NCI-H187 treated with DMSO at 0.1 percent for 48 hours (cell line): ENCODE measurements around the gene MPP4.

Experiments
- DNase-seq: peaks from one replicate; lab custom pipeline; 2025; lab: John Stamatoyannopoulos, UW

The MPP4 gene, protein sequence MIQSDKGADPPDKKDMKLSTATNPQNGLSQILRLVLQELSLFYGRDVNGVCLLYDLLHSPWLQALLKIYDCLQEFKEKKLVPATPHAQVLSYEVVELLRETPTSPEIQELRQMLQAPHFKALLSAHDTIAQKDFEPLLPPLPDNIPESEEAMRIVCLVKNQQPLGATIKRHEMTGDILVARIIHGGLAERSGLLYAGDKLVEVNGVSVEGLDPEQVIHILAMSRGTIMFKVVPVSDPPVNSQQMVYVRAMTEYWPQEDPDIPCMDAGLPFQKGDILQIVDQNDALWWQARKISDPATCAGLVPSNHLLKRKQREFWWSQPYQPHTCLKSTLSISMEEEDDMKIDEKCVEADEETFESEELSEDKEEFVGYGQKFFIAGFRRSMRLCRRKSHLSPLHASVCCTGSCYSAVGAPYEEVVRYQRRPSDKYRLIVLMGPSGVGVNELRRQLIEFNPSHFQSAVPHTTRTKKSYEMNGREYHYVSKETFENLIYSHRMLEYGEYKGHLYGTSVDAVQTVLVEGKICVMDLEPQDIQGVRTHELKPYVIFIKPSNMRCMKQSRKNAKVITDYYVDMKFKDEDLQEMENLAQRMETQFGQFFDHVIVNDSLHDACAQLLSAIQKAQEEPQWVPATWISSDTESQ

DNA sequence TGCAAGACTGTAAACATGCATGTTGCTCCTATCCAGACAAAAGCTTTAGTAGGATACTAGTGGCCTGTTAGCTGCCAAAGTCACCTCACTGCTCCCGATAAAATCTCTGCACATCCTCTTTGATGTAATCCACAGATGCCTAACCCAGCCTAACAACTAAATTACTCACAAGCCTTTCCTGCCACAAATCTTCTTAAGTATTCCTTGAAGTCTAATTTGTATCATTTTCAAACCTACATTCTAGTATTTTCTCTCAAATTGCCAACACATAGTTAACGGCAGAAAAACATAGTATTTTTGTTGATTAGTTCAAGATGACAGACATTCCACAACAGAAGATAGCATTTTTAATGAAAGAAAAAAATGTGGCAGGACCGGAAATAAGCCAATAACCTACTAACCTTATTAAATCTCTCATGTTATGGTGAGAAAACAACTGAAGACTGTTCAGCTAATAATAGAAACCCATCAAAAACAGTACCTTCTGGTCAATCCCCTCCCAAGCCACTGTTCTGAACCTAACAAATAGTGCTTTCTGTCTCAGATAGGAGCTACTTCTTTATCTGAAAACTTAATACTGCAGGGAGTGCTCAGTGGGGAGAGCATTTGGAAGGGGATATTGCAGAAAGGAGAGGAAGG, at the start of gene MPP4:
MPP4 (minus strand) TSS at position 57 of the 639 bp plus-strand sequence. CDS start 4,690 bp downstream, outside the sequence.
- no peak for DNase-seq

DNA sequence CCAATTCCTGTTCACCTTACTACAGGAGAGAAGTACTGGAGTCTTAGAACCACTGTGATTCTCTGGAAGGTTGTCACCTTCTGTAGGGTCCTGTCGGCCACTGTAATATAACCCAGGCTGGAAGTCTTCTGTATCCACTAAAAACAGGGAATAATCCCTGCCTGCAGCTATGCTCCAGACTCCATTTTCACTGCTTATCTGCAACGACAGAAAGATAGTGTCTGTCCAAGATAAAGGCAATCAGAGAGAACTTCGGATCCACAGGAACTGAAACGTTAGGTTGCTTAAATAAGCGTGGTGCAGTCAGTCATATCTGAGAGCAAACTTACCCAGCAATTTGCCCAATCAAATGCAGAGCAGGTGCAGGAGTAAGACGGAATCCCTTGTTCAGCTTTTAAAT, 48.1 kb upstream of the MPP4 start:
- no peak for DNase-seq

DNA sequence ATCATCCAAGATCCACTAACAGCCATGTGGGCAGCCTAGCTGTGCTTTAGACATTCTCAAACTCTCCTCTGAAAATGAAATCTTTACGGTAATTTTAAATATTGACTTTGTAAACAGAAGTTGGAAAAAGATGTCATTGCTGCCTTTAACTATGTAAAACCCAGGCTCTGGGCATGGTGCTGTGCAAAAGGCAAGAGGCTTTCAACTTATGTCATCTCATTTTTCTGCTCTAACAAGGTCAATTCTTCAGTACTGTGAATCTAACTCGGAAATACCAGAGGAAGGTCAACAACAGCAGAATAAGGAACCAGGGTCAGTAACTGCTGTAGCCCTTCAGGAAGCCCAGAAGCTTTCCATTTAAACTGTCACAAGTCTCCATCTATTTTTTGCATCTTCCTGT, 37.0 kb upstream of the MPP4 start:
- no peak for DNase-seq

DNA sequence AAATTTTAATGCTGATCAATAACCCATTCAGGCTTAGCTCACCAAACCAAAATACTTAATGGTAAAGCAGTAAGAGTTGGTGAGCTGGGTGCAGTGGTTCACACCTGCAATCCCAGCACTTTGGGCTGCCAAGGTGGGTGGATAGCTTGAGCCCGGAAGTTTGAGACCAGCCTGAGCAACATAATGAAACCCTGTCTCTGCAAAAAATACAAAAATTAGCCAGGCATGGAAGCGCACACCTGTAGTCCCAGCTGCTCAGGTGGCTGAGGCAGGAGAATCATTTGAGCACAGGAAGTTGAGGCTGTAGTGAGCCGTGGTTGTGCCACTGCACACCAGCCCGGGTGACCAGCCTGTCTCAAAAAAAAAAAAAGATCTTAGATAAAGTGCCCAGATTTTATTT, 35.7 kb upstream of the MPP4 start:
- DNase-seq = no peak

DNA sequence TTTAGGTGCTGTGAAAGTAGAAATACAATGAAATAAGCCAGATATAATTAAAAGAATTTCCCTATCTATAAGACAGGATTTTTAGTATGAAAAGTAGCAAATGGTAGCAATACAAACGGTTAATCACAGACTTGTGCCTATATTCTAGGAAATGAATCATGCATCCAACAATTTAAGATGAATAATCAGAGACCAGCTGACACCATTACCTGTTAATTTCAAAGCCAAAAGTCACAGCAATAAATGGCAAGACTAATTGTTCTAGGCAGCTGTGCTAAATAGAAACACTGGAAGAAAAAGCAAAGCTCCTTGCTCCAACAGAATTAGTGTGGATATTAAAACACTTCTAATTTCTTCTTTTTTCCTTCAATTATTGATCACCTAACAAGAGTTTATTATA, 35.1 kb upstream of the MPP4 start:
- no peak for DNase-seq

DNA sequence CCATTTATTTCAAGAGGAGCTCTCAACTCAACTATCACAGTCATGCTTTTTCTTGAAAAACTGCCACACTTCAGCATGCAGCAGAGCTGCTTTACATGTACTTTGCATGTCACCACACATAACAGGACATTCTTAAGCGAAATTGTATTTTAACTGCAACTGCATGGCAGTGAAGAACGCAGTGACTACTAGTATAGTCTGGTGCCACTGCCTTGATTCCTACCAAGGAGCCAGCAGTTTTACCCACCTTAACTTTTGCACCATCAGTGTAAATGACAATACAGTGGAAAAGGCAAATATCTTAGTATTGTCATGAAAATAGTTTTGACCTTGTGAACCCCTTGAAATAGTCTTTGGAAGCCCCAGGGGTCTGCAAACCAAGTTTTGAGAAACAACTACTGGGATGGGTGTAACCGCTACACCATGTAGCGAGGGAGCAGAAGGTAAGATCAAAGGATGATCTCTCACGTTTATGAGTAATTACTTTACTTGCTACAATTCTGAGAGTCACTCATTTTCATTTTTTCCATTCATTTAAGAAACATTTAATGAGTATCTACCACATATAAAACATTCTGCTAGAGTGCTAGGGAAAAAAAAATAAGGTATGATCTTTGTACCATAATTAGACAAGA, 32.3 kb upstream of the MPP4 start:
- DNase-seq = no peak

DNA sequence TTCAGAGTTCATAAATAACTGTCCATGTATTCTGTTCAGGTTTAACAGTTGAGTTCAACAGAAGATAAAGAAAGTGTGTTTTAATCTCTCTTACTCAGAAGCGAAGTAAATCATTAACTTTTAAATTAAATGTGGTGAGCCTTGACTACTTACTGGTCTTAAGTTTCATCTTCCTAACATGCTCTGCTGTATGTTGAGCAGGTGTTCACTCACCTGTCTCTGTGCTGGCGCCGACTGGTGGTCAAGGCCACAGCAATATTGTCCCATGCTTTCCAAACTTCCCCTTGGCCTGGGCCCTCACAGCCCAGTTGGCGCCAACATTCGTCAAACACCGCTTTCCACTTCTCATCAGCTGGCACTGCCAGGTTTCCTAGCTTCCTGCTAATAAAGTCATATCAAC, 17.0 kb upstream of the MPP4 start:
- no peak for DNase-seq

DNA sequence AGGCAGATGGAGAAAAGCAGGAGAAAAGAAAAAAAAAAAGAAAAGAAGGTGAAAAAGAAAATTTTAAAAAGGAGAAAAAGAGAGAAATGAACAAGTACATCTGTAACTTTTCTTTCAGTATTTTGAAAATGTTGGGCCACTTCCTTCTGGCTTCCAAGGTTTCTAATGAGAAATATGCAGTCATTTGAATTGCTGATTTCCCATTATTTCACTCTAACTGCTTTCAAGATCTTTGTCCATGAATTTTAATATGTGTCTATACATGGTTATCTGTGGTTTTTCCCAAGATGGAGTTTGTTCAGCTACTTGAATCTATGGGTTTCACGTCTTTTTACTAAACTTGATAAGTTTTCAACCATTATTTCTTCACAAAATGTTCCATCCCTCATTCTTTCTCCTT, 14.3 kb upstream of the MPP4 start:
- no peak for DNase-seq

DNA sequence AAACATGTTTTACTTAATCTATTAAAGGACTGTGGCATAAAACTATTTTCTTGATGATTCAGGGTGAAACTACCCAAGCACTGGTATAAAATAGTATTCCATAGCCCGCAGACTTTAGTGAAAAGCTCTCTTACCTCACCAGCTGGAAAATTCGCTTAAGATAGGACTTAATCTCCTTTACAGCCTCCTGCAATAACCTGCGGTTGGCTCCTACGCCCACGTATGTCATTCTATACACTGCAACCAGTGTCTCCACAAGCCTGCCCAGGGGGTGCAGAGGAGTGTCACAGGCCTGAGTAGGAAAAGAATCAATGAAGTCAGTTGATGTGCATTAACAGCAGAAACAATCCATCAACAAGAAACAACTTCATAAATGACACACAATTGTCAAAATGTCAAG, 11.3 kb upstream of the MPP4 start:
- DNase-seq = no peak

DNA sequence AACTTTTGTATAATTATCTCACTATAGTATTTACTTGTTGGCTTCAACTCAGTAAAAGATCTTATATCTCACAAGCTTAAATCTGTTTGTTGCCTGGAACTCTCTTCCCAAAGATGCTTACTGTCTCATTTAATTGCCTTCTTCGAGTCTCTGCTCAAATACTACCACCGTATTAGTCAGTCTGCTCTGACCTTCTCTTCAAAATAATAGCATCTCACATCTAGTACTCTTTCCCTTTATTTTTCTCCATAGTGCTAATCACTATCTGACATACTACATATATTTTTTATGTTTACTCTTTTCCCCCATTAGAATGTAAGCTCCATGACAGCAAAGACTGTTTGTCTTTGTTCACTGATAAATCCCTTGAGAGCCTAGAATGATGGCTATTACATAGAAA, 10.6 kb upstream of the MPP4 start:
- no peak for DNase-seq

DNA sequence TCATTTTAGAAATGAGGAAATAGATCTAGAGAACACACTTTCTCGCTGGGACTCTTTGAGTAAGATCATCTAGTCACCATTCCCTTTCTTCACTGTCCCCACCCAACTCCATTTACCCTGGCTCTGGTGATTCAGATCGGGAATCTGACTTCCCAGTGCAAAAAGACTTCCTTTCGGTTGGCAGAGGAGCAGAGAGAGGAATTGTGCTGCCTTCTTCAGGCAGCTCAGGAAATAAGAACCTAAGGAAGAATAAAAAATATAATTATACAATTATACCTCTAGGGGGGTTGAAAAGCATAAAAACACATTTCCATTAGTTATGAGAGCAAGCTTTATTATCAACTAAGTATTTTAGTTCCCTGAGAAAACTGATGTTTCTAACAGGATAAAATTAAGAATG, 9.3 kb upstream of the MPP4 start:
- no peak for DNase-seq

DNA sequence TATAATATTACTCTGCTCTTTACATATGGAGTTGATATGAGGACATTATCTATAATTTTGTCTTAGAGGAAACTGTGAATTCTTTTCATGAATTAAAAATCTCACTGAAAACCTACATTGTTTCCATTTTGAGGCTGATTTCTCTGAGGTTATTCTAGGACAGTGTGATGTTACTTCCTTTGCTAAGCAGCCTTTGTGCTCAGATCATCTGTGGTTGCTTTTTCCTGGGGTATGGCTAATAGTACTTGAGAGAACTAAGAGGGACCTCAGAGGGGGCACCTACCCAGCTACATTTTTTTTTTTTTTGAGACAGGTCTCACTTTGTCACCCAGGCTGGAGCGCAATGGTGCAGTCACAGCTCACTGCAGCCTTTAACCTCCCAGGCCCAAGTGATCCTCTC, 8.7 kb upstream of the MPP4 start:
- DNase-seq = no peak

DNA sequence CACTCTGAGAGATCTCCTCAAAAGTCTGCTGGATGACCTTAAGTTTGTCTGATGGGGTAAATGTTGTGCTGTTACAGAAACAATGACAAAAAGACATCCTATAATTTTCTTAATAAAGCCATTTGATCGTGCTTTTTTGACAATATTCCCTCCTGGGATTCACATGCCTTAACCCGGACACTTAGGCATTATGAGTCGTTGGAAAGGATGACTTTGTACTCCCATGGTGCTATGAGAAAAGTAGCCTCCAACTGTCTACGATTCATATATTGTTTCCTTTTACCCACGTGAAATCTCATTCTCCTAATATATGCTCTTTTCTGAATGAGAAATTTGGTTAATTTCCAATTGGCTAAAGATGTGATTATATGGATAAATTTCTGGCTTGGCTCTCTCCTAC, 6.1 kb upstream of the MPP4 start:
- DNase-seq = no peak

DNA sequence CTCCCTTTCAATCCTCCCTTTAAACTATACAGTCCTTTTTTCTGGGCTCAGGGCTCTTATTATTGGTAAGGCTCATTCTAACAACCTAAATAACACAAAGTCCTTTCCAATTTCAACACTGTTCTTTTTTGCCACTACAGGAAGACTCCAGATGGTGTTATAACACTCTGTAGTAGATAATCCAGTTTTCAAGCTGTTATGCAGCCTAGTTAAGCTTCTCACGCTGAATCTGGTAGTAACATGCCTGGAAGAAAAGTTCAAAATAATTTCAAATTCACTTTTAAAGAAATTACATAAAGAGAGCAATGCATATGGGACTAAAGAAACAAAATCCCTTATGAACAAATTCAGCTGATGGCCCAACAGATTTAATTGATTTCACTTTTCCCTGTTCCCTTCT, 3.2 kb upstream of the MPP4 start:
- DNase-seq = no peak

DNA sequence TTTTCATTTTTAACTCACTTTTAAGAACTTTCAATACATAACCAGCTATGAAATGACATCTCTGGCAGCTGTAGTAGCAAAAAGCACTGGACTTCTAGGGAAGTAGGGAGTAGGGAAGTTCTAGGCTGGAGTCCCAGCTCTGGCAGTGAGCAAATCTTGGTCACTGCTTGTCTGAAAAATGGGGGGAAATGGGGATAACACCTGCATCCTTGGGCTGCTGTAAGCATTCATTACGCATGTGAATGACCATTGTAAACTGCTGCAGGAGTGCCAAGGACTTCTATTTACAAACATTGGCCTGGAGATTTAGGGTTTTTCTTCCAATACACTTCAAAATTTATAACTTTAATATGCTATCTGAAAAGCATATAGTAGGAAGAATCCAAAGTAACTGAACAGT, 972 bp upstream of the MPP4 start:
- DNase-seq = no peak

DNA sequence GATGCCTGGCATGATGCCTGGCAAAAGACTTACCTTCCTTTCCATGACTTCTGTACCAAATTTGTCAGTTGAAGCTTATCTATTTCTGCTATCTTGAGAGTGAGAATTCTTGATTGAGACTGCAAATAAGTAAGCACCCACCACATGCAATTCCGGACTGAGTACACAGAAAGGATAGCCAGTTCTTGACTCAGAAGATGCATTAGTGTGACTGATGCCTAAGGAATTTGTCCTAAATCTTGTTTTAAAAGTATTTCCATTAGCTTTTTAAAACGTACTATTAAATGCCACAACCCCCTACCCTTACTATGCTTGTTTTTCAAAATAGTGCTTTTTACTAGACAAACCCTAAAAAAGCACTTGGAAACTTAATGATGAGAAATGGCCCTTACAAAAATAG, 545 bp downstream of the MPP4 start:
- no peak for DNase-seq

DNA sequence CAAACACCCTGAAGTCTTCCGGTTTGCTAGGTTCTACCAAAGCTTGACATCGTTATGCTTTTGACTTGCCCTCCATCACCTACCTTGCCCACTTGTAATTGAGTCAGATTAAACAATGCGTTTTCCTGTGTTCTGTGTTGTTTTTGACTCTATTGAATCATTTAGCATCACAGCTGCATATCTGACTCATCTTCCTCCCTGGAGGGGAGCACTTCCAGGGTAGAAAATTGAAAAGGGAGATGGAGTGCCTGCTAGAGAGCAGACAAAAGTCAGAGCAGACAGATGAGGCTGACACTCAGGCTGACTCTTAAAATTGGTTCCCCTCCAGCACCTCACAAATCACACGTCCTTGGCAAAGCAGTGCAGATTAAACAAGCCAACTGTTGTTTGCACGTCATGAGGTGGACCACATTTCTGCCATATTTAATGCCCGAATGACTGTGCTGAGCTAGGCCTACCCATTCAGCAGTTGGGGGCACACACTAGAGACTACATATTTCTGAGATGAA, 2.2 kb downstream of the MPP4 start:
- no peak for DNase-seq

DNA sequence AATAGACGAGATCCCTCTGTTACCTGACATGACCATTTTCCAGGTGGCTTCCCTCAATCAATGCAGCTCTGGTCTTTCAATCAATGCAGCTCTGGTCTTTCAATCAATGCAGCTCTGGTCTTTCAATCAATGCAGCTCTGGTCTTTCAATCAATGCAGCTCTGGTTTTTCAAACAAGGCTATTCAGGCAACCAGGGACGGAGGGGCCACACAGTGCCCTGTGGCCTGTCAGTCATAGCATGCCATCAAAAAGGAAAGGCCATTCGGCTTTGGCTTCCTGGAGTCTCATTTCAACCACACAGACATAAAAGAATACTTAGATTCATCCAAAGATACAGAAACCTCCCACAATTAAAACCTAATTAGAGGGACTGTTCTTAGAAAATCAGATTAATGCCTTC, 13.3 kb downstream of the MPP4 start:
- DNase-seq = no peak

DNA sequence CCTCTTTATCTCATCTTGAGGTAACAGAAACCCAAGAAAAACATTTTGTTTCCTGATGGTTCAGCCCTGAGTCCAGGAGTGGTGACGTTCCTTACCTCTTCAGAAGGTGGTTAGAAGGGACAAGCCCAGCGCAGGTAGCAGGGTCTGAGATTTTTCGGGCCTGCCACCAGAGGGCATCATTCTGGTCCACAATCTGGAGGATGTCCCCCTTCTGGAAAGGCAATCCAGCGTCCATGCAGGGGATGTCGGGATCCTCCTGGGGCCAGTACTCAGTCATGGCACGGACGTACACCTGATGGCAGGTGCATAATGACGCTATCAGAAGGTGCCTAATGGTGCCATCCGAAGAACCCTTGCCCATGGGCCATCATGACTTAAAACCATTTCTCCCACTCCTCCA, 17.7 kb downstream of the MPP4 start:
- no peak for DNase-seq

DNA sequence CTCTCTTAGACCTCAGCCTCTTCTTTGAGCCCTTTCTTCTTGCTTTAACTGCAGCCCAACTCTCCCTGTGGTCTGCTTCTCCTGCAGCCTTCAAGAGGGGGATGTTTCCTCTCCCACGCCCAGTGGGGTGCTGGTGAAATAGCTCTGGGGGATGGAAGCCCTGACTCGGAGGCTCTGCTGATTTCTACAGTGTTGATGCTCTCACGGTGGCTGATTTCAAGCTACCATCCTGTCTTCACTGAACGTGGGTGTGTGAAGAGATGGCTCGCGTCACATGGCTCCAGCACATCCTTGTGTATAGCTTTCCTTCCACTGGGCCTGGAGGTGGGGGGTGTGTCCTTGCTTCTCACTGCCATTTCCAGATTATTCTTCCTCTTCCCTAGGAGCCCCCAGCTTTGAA, 20.0 kb downstream of the MPP4 start:
- no peak for DNase-seq

DNA sequence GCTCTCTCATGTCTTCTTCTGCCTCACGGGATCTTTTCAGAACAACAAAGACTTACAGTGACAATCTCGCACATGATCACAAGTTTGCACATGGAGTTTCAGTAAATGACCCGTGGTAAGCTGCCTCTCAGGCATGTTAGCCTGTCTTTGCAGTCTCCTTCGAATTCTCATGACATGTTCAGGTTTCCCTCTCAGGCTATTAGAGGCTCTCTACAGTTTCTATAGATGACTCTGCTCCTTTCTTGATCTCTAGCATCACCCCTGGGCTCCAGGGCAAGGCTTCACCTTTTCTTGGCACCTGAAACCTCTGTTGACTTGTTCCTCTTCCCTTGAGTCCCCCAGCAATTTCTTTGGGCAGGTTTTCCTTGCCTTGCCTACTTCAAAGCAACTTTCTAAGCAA, 23.0 kb downstream of the MPP4 start:
- DNase-seq = no peak

DNA sequence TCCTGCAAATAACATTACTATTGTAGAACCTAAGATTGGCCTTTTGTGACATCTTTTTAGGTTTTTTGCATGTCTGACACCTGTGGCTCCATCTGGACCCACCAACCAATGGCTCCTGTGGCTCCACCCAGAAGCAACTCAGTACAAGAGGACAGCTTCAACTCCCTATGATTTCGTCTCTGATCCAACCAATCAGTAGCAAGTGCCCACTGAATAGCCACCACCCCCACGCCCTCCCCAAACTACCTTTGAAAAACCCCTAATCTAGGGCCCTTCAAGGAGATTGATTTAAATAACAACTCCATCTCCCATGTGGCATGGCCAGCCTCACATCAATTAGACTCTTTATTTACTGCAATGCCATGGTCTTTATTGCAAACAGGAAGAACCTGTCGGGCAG, 23.6 kb downstream of the MPP4 start:
- no peak for DNase-seq

DNA sequence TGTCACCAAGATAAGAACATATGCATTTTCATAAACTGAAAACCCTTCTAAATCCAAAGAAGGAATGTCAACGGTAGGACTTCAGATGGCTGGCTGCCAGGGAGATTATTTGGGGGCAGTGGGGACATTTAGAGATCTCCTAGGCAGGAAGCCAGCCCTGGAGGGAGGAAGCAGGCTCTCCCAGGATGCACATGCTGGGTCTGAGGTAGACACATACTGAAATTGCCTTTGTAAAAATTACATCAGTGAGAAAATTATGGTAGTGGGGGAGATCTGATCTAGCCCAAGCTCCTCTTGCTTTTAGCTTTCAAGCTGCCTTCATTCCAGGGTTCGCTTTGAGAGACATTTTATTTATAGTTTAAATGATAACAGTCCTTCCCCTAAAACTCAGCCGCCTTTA, 24.1 kb downstream of the MPP4 start:
- DNase-seq = no peak
